ENCODE measurements around the gene INPP4A.
A peak's percentile ranks its signal among the peaks of the same experiment; 100 is the strongest.

INPP4A gene

DNA sequence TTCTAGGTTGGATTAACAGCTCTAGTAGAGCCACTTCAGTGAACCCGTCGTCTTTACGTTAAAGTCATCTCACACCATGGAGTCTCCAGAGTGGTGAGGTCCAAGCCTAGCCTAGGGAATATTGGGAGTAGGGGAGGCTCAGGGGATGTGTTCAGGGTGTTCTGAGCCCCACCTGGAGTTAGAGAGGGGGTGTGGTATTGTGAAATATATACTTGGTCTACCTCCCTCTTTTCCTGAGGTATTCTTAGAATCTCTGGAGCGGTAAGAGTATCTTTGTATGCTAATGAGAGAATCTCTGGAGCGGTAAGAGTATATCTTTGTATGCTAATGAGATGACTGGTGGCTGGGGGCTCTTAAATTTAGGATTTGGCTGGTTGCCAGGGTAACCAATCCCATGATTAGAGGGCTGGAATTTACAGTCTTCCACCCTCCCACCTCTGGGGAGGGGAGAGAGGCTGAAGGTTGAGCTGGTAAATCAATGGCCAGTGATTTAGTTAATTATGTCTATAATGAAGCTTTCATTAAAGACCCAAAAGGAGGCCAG, 69.5 kb downstream of the INPP4A start:
- no peak for DNase-seq (ENCODE audit: low spot score)

GRCh38 chr2:98514879-98515249, 70.2 kb downstream of the INPP4A start:
- DNase-seq (ENCODE audit: low spot score), result no peak

DNA sequence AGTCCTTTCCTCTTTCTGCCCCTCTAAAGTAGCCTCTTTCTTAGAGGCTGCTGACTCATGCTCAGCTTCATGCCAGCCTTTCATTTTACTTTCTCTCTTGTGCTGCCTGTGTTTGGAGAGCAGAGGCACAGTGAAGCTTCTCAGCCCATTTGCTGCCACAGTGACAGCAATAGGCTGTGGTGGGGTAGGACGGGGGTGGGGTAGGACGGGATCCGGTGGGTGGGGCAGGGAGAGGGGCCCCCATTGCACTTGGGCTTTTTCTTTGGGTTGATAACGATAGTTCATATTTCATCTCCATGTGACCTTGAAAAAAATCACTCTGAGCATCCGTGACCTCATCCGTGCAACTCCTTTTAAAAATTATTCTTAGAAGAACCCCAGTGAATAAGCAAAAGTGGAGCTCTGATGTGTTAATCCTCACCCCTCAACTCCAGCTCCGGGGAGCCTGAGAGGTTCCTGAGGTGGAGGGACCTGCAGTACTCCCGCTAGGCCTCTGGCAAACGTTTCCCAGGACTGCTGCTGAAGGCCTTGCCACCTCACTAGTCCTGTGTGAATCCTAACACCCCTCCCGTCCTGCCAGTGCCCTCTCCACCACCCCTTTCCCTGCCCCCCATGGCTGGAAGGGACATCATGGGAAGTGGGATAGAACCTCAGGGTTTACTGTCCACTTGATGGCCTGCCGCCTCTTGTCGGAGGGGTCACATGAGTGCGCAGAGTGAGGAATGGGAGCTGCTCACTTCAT, 70.8 kb downstream of the INPP4A start:
- peak; percentile 32 for DNase-seq (ENCODE audit: low spot score)

DNA sequence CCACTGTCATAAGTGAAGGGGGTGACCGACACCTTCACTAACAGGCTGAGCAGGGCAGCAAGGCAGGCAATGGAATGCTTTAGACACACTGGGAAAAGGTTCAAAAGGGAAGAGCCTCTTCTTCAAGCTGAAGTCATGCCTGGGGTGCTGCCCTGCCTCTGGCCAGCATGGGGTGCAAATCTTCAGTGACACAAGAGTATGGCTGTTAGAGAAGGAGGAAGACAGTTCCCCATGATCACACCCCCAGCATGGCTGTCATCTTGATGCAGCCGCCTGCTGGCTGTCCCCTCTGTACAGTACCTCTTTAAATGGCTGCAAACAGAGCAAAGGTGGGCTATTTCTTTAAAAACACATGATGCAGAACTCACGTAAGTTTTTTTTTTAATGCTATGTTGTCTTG, 71.9 kb downstream of the INPP4A start:
- no peak for DNase-seq (ENCODE audit: low spot score)

DNA sequence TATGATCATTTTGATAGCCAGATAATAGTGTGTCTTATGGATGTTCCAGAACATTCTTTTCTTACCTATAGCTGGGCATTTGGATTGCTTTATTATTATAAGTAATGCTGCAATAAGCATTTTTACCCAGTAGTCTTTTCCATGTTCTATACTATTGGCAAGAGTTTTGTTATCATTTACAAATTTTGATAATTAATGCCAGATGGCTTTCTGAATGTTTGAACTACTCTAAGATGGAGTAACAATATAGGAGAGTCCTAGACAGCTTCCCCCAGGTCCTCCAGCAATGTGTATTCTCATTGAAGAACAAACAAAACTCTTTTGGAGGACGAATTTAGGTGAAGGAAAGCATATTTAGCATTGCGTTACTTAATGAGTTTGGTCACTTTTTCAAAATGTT, 73.0 kb downstream of the INPP4A start:
- DNase-seq (ENCODE audit: low spot score), result no peak

DNA sequence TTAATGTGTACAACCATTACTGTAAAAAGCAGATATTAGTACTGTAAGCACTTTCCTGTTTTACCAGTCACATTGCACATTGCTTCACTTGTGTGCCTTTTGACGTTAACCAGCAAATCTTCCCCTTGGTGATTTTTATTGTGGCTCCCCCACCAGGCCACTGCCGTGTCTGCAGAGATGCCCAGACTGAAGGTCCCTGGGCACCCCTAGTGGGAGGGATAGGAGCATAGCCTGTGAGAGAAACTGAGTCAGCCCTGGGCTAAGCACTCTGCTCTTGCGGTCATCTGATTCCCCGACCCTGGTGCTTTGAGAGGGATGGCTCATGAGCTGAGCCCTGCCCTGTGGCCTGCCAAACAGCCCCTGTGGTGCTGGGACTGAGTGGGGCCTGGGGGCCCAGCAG, 73.4 kb downstream of the INPP4A start:
- DNase-seq (ENCODE audit: low spot score), result peak; percentile 57

GRCh38 chr2:98519156-98519555, 74.5 kb downstream of the INPP4A start:
- DNase-seq (ENCODE audit: low spot score), result no peak

DNA sequence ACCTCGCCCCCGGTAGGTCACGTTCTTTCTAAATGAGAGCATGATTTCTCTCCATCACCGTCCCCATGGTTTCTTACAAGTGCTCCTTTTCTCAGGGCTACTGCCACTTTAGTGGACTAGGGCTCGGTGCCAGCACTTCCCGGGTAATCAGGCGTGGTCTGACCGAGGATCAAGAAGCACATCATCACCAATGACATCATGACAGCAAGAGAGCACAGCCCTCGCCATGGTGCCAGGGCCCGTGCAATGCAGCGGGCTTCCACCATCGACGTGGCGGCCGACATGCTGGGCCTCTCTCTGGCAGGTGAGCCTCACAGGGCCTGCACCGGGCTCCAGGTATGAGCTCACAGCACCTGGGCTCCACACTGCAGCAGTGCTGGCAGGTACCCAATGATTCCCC, 75.2 kb downstream of the INPP4A start:
- DNase-seq (ENCODE audit: low spot score), result no peak

DNA sequence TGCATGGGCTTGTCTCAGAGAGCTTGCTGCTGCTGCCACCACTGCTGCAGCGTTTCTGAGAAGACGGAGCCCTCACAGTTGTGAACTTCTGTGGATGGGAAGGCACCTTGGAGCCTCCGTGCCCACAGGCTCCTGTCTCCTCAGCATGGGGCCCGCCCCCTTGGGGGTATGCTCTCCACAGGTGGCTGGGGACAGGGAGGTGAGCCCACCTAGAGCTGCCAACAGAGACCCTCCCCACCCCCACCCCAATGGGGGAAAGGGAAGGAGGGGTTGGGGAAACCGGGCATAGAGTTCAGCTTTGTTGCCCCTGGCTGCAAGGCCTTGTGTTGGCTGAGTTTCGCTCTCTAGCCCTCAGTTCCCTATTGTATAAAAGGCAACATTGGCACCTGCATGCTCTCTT, 76.1 kb downstream of the INPP4A start:
- DNase-seq (ENCODE audit: low spot score), result no peak

- DNase-seq (ENCODE audit: low spot score), result no peak
Observed at GRCh38 chr2:98521266-98521665, 76.6 kb downstream of the INPP4A start.

DNA sequence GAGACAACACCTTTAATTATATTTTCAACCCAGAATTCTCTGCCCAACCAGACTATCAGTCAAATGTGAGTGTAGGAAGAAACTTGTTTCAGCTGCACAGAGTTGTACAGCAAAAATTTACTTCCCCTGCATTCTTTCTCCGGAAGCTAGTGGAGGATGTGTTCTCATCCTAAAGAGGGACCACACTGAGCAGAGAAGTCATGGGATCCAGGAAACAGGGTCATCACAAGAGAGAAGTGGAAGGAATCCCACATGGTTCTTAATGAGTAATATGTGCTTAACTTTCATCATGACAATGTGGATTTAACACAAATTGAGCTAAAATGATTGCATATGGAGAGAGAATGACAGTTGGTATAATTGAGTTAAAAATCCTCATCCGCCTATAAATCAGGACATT, 78.2 kb downstream of the INPP4A start:
- DNase-seq (ENCODE audit: low spot score), result no peak

DNA sequence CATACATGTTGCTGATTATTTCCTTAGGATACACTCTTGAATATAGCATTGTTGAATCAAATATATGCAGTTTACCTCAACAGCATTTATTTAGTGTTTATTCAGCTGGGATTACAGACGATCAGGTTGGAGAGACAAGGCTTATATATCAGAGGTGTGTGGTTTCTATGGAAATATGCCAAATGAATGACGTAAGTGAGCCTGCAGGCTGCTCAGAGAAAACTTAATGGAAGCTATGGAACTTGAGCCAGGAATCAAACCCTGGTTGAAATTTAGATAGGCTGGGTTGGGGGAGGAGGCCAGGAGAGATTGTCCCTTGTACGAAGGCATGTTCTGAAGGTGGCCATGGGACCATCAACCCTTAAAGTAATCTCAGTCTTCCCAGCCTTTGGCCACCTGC, 79.5 kb downstream of the INPP4A start:
- DNase-seq (ENCODE audit: low spot score), result no peak

DNA sequence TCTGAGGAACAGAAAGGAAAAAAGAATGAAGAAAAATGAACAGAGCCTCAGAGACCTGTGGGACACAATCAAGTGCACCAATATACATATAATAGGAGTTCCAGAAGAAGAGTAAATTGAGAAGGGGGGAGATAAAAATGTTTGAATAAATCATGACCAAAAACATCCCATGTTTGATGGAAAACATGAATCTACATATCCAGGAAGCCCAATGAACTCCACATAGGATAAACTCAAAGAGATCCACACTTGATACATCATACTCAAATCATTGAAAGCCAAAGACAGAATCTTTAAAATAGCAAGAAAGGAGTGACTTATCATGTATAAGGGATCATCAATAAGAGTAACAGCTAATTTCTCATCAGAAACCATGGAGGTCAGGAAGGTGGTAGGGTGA, 83.7 kb downstream of the INPP4A start:
- no peak for DNase-seq (ENCODE audit: low spot score)

GRCh38 chr2:98530114-98530513, 85.5 kb downstream of the INPP4A start:
- DNase-seq (ENCODE audit: low spot score), result no peak

DNA sequence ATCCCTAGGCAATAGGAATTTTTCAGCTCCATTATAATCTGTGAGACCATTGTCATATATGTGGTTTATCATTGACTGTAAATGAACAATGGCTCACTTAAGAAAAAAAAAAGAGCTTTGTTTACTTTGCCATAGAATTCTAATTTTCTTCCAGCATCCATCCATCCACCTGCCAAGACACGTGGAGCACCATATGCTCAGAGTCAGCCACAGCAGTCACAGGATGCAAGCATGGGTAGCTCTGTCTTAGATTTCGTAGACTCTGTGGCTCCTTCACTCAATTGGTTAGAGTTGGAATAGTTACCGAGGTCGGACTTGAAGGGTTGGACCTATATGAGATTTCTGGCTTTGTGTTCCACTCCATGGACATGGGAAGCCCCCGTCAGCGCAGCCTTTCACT, 88.1 kb downstream of the INPP4A start:
- DNase-seq (ENCODE audit: low spot score), result no peak

DNA sequence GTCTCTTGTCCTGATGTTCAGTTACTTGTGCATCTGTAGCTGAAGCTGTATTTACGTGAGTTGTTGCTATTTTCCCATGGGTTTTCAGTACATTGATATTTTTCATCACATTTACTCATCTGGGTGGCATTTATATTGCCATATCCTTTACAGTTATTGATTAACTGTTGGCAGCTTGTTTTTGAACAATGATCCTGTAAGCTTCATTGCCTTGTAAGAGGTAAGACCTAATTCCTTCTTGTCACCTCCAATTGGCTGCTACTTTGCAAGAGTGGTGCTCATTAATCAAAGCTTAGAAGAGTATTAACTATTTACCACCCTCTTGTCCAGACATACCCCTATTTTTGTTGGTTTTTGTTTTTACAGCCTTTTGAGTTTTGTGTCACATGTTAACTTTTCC, 88.9 kb downstream of the INPP4A start:
- DNase-seq (ENCODE audit: low spot score), result no peak

GRCh38 chr2:98534761-98535160, 90.1 kb downstream of the INPP4A start:
- no peak for DNase-seq (ENCODE audit: low spot score)

GRCh38 chr2:98535971-98536677, 91.5 kb downstream of the INPP4A start:
- no peak for DNase-seq (ENCODE audit: low spot score)

DNA sequence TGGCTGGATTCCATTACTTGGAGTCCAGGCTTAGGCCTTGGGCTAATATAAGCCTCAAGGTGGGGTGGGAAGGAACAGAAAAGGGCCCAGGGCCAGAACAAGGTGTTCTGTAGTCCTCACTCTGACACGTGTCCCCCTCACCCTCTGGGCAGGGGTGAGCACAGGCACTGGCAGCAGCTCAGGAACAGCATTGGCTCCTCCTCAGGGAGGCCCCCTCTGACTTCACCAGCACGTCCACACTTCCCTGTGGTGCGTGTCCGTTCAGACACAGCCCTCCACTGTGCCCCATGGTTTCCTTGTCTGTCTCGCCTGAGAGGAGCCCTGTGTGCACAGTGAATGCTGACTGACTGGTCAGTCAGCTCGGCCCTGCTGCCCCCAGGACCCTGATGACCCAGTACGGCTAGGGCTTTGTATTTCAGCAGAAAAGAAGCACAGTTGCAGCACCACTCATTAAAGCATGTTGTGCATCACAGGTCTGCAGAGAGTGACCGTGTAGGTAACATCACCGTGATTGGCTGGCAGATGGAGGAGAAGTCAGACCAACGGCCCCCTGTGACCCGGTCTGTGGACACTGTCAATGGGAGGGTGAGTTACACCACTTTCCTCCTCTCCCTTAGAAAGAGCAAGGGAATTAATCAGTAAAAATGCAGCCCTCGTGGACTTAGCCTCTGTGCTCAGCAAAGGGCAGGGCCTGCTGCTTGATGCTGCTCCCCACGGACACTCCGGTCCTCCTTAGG, 92.9 kb downstream of the INPP4A start:
- no peak for DNase-seq (ENCODE audit: low spot score)

- DNase-seq (ENCODE audit: low spot score), result peak; percentile 51
Observed at GRCh38 chr2:98538280-98539041, 93.8 kb downstream of the INPP4A start.

DNA sequence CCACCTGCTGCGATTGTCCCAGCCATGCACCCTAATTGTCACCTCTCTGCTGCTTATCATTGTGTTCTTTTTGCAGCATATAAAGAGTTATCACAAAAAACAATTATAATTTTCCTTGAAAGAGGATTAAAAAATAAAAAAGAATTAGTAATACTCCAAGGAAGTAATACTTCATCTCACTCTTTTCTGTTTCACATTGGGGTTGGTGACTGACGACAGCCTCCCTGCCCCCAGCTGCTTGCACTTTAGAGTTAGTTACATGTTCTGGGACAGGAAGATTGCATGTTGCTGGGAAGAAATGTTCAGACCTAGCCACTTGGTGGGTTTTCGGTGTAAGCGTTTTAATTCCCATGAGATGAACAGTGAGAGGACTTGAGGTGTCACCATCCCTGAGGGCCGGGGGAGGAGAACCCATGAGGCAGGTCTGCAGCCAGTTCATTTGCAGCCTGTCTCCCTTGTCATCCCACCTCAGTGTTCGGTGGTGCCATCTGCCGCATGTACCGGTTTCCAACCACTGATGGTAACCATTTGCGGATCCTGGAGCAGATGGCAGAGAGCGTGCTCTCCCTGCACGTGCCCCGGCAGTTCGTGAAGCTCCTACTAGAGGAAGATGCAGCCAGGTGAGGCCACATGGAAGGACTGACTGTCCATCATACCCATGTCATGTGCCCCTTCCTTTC, 94.5 kb downstream of the INPP4A start:
- DNase-seq (ENCODE audit: low spot score), result no peak

- no peak for DNase-seq (ENCODE audit: low spot score)
Observed at GRCh38 chr2:98540536-98540935, 95.9 kb downstream of the INPP4A start.

All from activated CD4-positive, alpha-beta T cell treated with anti-CD3 and anti-CD28 coated beads, Interleukin-2, Interleukin-4, amounts not matched to agents 100 ng/mL and 50 ng/mL, durations not matched to agents 16 hours and 8 hours (primary cell).